Measurements from ENCODE around the gene RHBDD2. TPM values are rescaled to one million over a fixed set of nuclear protein-coding genes. Genes with fewer than 3 reads are reported as not detected.

Gene RHBDD2
- polyA plus RNA-seq, 3 donors = 34.1 to 54.6 (median 53.1) TPM

- Histone ChIP-seq H3K4me2 (replicated peaks; ENCODE audit: extremely low read depth, low read length, poor library complexity, severe bottlenecking) (no peak overlapping the region), H3K36me3 (replicated peaks in 1 of 2; ENCODE audit: control insufficient read depth in 1 of 2, insufficient read depth in 2 of 2, low read length in 2 of 2) (peaks cover 0 to 12% of the 10 kb centered on the region in 2 donors), H3K9me3 (replicated peaks in 1 of 2; ENCODE audit: control insufficient read depth in 1 of 2, insufficient read depth in 1 of 2, low read length in 2 of 2) (no peaks in the 10 kb centered on the region), H3K4me3 (replicated peaks in 1 of 3; ENCODE audit: low read depth in 2 of 3, low read length in 3 of 3) (no peak overlapping the region), H3K27me3 (ENCODE audit: control insufficient read depth in 2 of 2, insufficient read depth in 2 of 2, low read length in 2 of 2) (no peaks in the 10 kb centered on the region), H2AFZ (ENCODE audit: insufficient read depth, low read depth, low read length, poor library complexity, severe bottlenecking) (no peak overlapping the region), H3K79me2 (ENCODE audit: insufficient read depth, low read length) (peaks cover 64% of the 10 kb centered on the region), H3K4me1 (ENCODE audit: control insufficient read depth in 1 of 2, insufficient read depth in 2 of 2, low read length in 2 of 2) (peaks cover 18 to 21% of the 10 kb centered on the region in 2 donors), H3K27ac (ENCODE audit: low read depth in 1 of 2, low read length in 2 of 2) (no peak overlapping the region), H4K20me1 (ENCODE audit: insufficient read depth, low read length) (peaks cover 96% of the 10 kb centered on the region), H3K9ac (ENCODE audit: insufficient read depth, low read length, poor library complexity, severe bottlenecking) (no peak overlapping the region)
- H3K4me3 Mint-ChIP-seq = no peak overlapping the region
- peaks cover 20 to 41% of the 10 kb centered on the region in 2 donors for H3K36me3 Mint-ChIP-seq
- peaks cover 0 to 3% (median 1%) of the 10 kb centered on the region in 7 donors for H3K9me3 Mint-ChIP-seq
- peaks cover 18% of the 10 kb centered on the region for H3K4me1 Mint-ChIP-seq
- WGBS (ENCODE audit: insufficient coverage) = 93% methylated on average over 3 of the region's 4 CpGs
- intact Hi-C loops (cut with micrococcal nuclease) = no loop called here
- no peak for DNase-seq
- no peak overlapping the region for H3K27ac Mint-ChIP-seq
- H3K27me3 Mint-ChIP-seq (ENCODE audit: low read depth in 3 of 3) = no peaks in the 10 kb centered on the region
- TF ChIP-seq, protein P1, sequence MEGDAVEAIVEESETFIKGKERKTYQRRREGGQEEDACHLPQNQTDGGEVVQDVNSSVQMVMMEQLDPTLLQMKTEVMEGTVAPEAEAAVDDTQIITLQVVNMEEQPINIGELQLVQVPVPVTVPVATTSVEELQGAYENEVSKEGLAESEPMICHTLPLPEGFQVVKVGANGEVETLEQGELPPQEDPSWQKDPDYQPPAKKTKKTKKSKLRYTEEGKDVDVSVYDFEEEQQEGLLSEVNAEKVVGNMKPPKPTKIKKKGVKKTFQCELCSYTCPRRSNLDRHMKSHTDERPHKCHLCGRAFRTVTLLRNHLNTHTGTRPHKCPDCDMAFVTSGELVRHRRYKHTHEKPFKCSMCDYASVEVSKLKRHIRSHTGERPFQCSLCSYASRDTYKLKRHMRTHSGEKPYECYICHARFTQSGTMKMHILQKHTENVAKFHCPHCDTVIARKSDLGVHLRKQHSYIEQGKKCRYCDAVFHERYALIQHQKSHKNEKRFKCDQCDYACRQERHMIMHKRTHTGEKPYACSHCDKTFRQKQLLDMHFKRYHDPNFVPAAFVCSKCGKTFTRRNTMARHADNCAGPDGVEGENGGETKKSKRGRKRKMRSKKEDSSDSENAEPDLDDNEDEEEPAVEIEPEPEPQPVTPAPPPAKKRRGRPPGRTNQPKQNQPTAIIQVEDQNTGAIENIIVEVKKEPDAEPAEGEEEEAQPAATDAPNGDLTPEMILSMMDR (IDR thresholded peaks at IDR 0.05) = no peak
Measured at GRCh38 chr7:75928568-75928914, 49.7 kb downstream of the RHBDD2 start.

DNA sequence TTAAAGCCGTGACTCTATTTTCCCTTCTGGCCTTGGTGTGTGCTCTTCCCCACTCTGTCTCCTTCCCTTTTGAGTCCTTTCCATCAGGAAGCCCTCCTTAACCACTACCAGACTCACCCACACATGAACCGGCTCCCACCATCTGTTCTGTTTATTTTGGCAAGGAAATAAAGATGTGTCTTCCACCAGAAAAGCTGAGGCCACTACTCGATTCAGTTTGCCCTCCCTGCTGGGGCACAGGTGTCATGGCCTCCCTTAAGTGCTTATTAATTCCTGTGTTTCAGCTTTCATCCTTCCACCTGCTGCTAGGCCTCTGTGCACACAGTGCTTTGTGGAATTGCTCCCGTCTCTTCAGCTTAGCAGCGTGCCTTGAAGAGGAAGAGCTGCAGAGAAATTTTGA lies 52.8 kb downstream of the RHBDD2 start:
- peaks cover 0 to 3% (median 2%) of the 10 kb centered on the region in 7 donors for H3K9me3 Mint-ChIP-seq
- Histone ChIP-seq H3K79me2 (ENCODE audit: insufficient read depth, low read length) (peaks cover 65% of the 10 kb centered on the region), H3K4me2 (replicated peaks; ENCODE audit: extremely low read depth, low read length, poor library complexity, severe bottlenecking) (no peak overlapping the region), H3K9me3 (replicated peaks in 1 of 2; ENCODE audit: control insufficient read depth in 1 of 2, insufficient read depth in 1 of 2, low read length in 2 of 2) (no peaks in the 10 kb centered on the region), H3K36me3 (replicated peaks in 1 of 2; ENCODE audit: control insufficient read depth in 1 of 2, insufficient read depth in 2 of 2, low read length in 2 of 2) (peaks cover 0 to 20% of the 10 kb centered on the region in 2 donors), H3K4me1 (ENCODE audit: control insufficient read depth in 1 of 2, insufficient read depth in 2 of 2, low read length in 2 of 2) (no peaks in the 10 kb centered on the region), H4K20me1 (ENCODE audit: insufficient read depth, low read length) (peaks cover 93% of the 10 kb centered on the region), H2AFZ (ENCODE audit: insufficient read depth, low read depth, low read length, poor library complexity, severe bottlenecking) (no peak overlapping the region), H3K27ac (ENCODE audit: low read depth in 1 of 2, low read length in 2 of 2) (no peak overlapping the region), H3K9ac (ENCODE audit: insufficient read depth, low read length, poor library complexity, severe bottlenecking) (no peak overlapping the region), H3K4me3 (replicated peaks in 1 of 3; ENCODE audit: low read depth in 2 of 3, low read length in 3 of 3) (no peak overlapping the region), H3K27me3 (ENCODE audit: control insufficient read depth in 2 of 2, insufficient read depth in 2 of 2, low read length in 2 of 2) (no peaks in the 10 kb centered on the region)
- 64% methylated on average over 2 of the region's 5 CpGs for WGBS (ENCODE audit: insufficient coverage)
- H3K4me1 Mint-ChIP-seq = no peaks in the 10 kb centered on the region
- H3K27ac Mint-ChIP-seq = peak overlapping the region in 1 of 7 donors; percentile 58
- H3K36me3 Mint-ChIP-seq = peaks cover 22 to 51% of the 10 kb centered on the region in 2 donors
- H3K4me3 Mint-ChIP-seq = no peak overlapping the region
- DNase-seq = no peak
- TF ChIP-seq, protein P1 (IDR thresholded peaks at IDR 0.05) = no peak
- no peaks in the 10 kb centered on the region for H3K27me3 Mint-ChIP-seq (ENCODE audit: low read depth in 3 of 3)
- intact Hi-C loops (cut with micrococcal nuclease) = no loop called here
